IPS-20b (cell line): ENCODE results near the gene TBC1D16.
"Not testable (repeated sequence)": the region's sequence is repeated elsewhere in the genome, so short reads cannot be mapped to it uniquely, and the experiment has no call there.

ENCODE experiments used
- H3K27ac ChIP-seq: one replicate; pipeline ENCODE4 v1.5.1; 2013; ENCODE audit warnings: low read length
- H3K27me3 ChIP-seq: 2 replicates; pipeline ENCODE4 v1.6.1; 2013; ENCODE audit warnings: mild to moderate bottlenecking, low read length, inconsistent platforms; ENCODE audit not compliant: insufficient read depth
- H3K36me3 ChIP-seq: 2 replicates; pipeline ENCODE4 v1.6.1; 2013; ENCODE audit warnings: low read depth, mild to moderate bottlenecking, inconsistent platforms, low read length, moderate library complexity; ENCODE audit not compliant: insufficient read depth
- H3K4me1 ChIP-seq: 2 replicates; pipeline ENCODE4 v1.6.1; 2013; ENCODE audit warnings: mild to moderate bottlenecking, control low read depth, inconsistent platforms, low read length, moderate library complexity; ENCODE audit not compliant: insufficient read depth
- H3K4me3 ChIP-seq: 2 replicates; pipeline ENCODE4 v1.5.1; 2013; ENCODE audit warnings: mild to moderate bottlenecking, low read length, inconsistent platforms
- H3K9ac ChIP-seq: 2 replicates; pipeline ENCODE4 v1.6.1; 2013; ENCODE audit warnings: low read depth, mild to moderate bottlenecking, inconsistent platforms, low read length, moderate library complexity
- H3K9me3 ChIP-seq: 2 replicates; pipeline ENCODE4 v1.6.1; 2013; ENCODE audit warnings: mild to moderate bottlenecking, low read depth, low read length, inconsistent platforms; ENCODE audit not compliant: insufficient read depth

TBC1D16 gene

GRCh38 chr17:79956853-79957252 is 78.8 kb downstream of the TBC1D16 start:
- Histone ChIP-seq H3K9ac (no peak overlapping the region), H3K4me1 (peaks cover 15% of the 10 kb centered on the region; the same call in 1 of the 2 replicates), H3K36me3 (no peaks in the 10 kb centered on the region), H3K4me3 (no peak overlapping the region), H3K27me3 (no peaks in the 10 kb centered on the region), H3K9me3 (peaks cover 9% of the 10 kb centered on the region; the same call in 1 of the 2 replicates), H3K27ac (no peak overlapping the region)

- H3K36me3 ChIP-seq, H3K27me3 ChIP-seq, H3K9ac ChIP-seq, H3K27ac ChIP-seq, H3K9me3 ChIP-seq, H3K4me3 ChIP-seq: not testable (repeated sequence)
- peaks cover 19% of the 10 kb centered on the region; the same call in 1 of the 2 replicates for H3K4me1 ChIP-seq
These were observed 79.3 kb downstream of the TBC1D16 start for GRCh38 chr17:79956441-79956735.

- Histone ChIP-seq H3K27me3 (no peaks in the 10 kb centered on the region), H3K36me3 (no peaks in the 10 kb centered on the region), H3K27ac (no peak overlapping the region), H3K4me3 (no peak overlapping the region), H3K9ac (no peak overlapping the region), H3K4me1 (peaks cover 25% of the 10 kb centered on the region; the same call in 1 of the 2 replicates), H3K9me3 (peaks cover under 1% of the 10 kb centered on the region; the same call in 1 of the 2 replicates)
These were observed 79.8 kb downstream of the TBC1D16 start for GRCh38 chr17:79955691-79956440.

GRCh38 chr17:79955167-79955549 is 80.5 kb downstream of the TBC1D16 start:
- Histone ChIP-seq H3K36me3 (no peaks in the 10 kb centered on the region), H3K9me3 (no peaks in the 10 kb centered on the region), H3K27ac (no peak overlapping the region), H3K4me1 (peaks cover 27% of the 10 kb centered on the region; the same call in 1 of the 2 replicates), H3K27me3 (no peaks in the 10 kb centered on the region), H3K4me3 (no peak overlapping the region), H3K9ac (no peak overlapping the region)

- H3K4me1 ChIP-seq: peaks cover 27% of the 10 kb centered on the region; the same call in 1 of the 2 replicates
- H3K36me3 ChIP-seq: no peaks in the 10 kb centered on the region
- H3K4me3 ChIP-seq: no peak overlapping the region
- H3K9ac ChIP-seq: no peak overlapping the region
- no peaks in the 10 kb centered on the region for H3K9me3 ChIP-seq
- no peak overlapping the region for H3K27ac ChIP-seq
- no peaks in the 10 kb centered on the region for H3K27me3 ChIP-seq
These were observed 81.1 kb downstream of the TBC1D16 start for GRCh38 chr17:79954281-79955166.

- no peak overlapping the region for H3K27ac ChIP-seq
- H3K4me3 ChIP-seq: no peak overlapping the region
- no peaks in the 10 kb centered on the region for H3K9me3 ChIP-seq
- H3K36me3 ChIP-seq: peaks cover 7% of the 10 kb centered on the region
- no peak overlapping the region for H3K9ac ChIP-seq
- H3K27me3 ChIP-seq: no peaks in the 10 kb centered on the region
- H3K4me1 ChIP-seq: peaks cover 39% of the 10 kb centered on the region
These were observed 82.3 kb downstream of the TBC1D16 start for GRCh38 chr17:79953335-79953734.

GRCh38 chr17:79952901-79953300 is 82.8 kb downstream of the TBC1D16 start:
- Histone ChIP-seq H3K9ac (no peak overlapping the region), H3K4me1 (peaks cover 40% of the 10 kb centered on the region), H3K4me3 (no peak overlapping the region), H3K27ac (no peak overlapping the region), H3K9me3 (no peaks in the 10 kb centered on the region), H3K27me3 (no peaks in the 10 kb centered on the region), H3K36me3 (peaks cover 11% of the 10 kb centered on the region)

- Histone ChIP-seq H3K4me1 (peaks cover 40% of the 10 kb centered on the region), H3K36me3 (peaks cover 16% of the 10 kb centered on the region), H3K9ac (peak overlapping the region; percentile 49; the same call in 1 of the 2 replicates), H3K27ac (no peak overlapping the region), H3K4me3 (no peak overlapping the region), H3K27me3 (no peaks in the 10 kb centered on the region), H3K9me3 (no peaks in the 10 kb centered on the region)
These were observed 83.3 kb downstream of the TBC1D16 start for GRCh38 chr17:79952265-79952877.

- Histone ChIP-seq H3K9me3 (no peaks in the 10 kb centered on the region), H3K4me1 (peaks cover 40% of the 10 kb centered on the region), H3K27ac (no peak overlapping the region), H3K27me3 (no peaks in the 10 kb centered on the region), H3K9ac (peak overlapping the region; percentile 80; the same call in 1 of the 2 replicates), H3K36me3 (peaks cover 24% of the 10 kb centered on the region), H3K4me3 (peak overlapping the region; percentile 70; the same call in 1 of the 2 replicates)
These were observed 84.1 kb downstream of the TBC1D16 start for GRCh38 chr17:79951361-79952264.

GRCh38 chr17:79950751-79951150 is 84.9 kb downstream of the TBC1D16 start:
- Histone ChIP-seq H3K4me3 (peak overlapping the region; percentile 70), H3K4me1 (peaks cover 40% of the 10 kb centered on the region), H3K27me3 (no peaks in the 10 kb centered on the region), H3K27ac (peak overlapping the region; percentile 70), H3K9ac (peak overlapping the region; percentile 80), H3K9me3 (no peaks in the 10 kb centered on the region), H3K36me3 (peaks cover 30% of the 10 kb centered on the region)

- Histone ChIP-seq H3K27ac (peak overlapping the region; percentile 70), H3K9ac (peak overlapping the region; percentile 80), H3K9me3 (no peaks in the 10 kb centered on the region), H3K27me3 (no peaks in the 10 kb centered on the region), H3K4me3 (peak overlapping the region; percentile 70; the same call in 1 of the 2 replicates), H3K4me1 (peaks cover 40% of the 10 kb centered on the region), H3K36me3 (peaks cover 35% of the 10 kb centered on the region)
These were observed 85.4 kb downstream of the TBC1D16 start for GRCh38 chr17:79950306-79950705.
